Eye (tissue), 1 donor: Measurements from ENCODE around the gene NAPG.
"Not testable (repeated sequence)": the region's sequence is repeated elsewhere in the genome, so short reads cannot be mapped to it uniquely, and the experiment has no call there.

ENCODE experiments used
- DNase-seq: peaks from one replicate; pipeline ENCODE4 v3.0.0-alpha.2; 2015

NAPG gene

GRCh38 chr18:10585260-10585659, 59.4 kb downstream of the NAPG start:
- DNase-seq = no peak

GRCh38 chr18:10588975-10589374, 63.1 kb downstream of the NAPG start:
- DNase-seq = no peak

- DNase-seq = no peak
Observed at GRCh38 chr18:10590412-10590811, 64.6 kb downstream of the NAPG start.

- DNase-seq = no peak
Observed at GRCh38 chr18:10591896-10592295, 66.1 kb downstream of the NAPG start.

GRCh38 chr18:10593366-10594022, 67.7 kb downstream of the NAPG start:
- DNase-seq = not testable (repeated sequence)

- DNase-seq = not testable (repeated sequence)
Observed at GRCh38 chr18:10595917-10596316, 70.1 kb downstream of the NAPG start.

- DNase-seq = not testable (repeated sequence)
Observed at GRCh38 chr18:10597695-10598094, 71.9 kb downstream of the NAPG start.

GRCh38 chr18:10600701-10601100, 74.9 kb downstream of the NAPG start:
- not testable (repeated sequence) for DNase-seq
